GM12874 (cell line): ENCODE results near the gene BIN1.

ENCODE experiments used
- CTCF ChIP-seq: IDR thresholded peaks from 2 replicates; pipeline ENCODE4 v1.5.1; 2011; ENCODE audit warnings: low read depth, mild to moderate bottlenecking, control low read depth, low read length, moderate library complexity; ENCODE audit not compliant: insufficient read depth

BIN1 gene

GRCh38 chr2:127106991-127107621 lies at the start of gene BIN1:
BIN1 (minus strand) TSS chr2:127107154; CDS start chr2:127106943, 211 bp downstream.
- no peak for TF ChIP-seq CTCF

- TF ChIP-seq CTCF = no peak
These were observed 49.0 kb upstream of the BIN1 start for GRCh38 chr2:127155947-127156346.

- TF ChIP-seq CTCF = no peak
These were observed 48.2 kb upstream of the BIN1 start for GRCh38 chr2:127155028-127155581.

- no peak for TF ChIP-seq CTCF
These were observed 47.4 kb upstream of the BIN1 start for GRCh38 chr2:127154396-127154795.

- no peak for TF ChIP-seq CTCF
These were observed 46.8 kb upstream of the BIN1 start for GRCh38 chr2:127153691-127154158.

- TF ChIP-seq CTCF = no peak
These were observed 44.0 kb upstream of the BIN1 start for GRCh38 chr2:127150996-127151395.

- no peak for TF ChIP-seq CTCF
These were observed 42.4 kb upstream of the BIN1 start for GRCh38 chr2:127149384-127149783.
